ENCODE results near the gene NPRL2.

The NPRL2 gene

GRCh38 chr3:50304601-50305000 lies 46.0 kb downstream of the NPRL2 start:
- no peak for DNase-seq (ENCODE audit: low read depth)

- DNase-seq (ENCODE audit: low read depth) = no peak
Observed at GRCh38 chr3:50303013-50303815, 47.4 kb downstream of the NPRL2 start, which contains the start of gene HYAL1. Gene HYAL1, minus strand, starts transcription at chr3:50303574. Its CDS starts 618 bp downstream, at chr3:50302956.

DNA sequence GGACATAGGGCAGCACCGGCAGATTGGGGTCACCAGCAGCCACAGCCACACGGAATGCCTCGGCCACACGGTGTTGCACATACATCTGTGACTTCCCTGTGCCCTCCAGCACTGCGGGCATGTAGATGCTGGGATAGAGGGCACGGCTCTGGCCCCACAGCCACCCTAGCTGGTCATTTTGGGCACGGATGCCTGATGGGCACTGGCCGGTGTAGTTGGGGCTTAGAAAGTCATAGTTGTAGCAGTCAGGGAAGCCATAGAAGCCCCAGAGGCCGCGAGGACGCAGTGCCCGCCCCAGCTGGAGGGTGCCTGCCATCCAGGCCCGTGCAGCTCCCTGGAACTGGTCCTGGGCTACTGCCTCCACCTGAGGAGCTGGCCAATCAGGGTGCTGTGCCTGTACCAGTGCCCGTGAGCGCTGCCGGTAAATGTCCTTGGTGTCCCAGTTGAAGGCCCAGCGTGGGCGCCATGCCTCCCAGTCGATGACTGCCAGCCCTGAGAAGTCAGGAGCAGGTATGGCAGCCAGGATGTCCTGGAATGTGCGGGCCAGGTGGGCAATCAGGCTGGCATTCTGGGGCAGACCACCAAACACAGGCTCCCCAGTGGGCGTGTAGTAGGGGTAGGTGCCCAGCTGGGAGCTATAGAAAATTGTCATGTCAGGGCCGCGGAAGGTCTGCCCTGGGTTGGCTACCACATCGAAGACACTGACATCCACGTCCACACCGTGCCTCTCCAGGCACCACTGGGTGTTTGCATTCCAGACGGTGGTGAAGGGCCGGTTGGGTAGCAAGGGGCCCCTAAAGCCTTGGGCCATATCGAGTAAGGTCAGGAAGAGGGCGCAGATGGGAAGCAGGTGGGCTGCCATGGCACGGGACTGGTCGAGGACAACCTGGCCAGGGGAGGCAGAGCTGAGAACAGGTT lies 48.2 kb downstream of the NPRL2 start:
- no peak for DNase-seq (ENCODE audit: low read depth)

- DNase-seq (ENCODE audit: low read depth) = no peak
Observed at GRCh38 chr3:50300681-50301254, 49.8 kb downstream of the NPRL2 start.

DNA sequence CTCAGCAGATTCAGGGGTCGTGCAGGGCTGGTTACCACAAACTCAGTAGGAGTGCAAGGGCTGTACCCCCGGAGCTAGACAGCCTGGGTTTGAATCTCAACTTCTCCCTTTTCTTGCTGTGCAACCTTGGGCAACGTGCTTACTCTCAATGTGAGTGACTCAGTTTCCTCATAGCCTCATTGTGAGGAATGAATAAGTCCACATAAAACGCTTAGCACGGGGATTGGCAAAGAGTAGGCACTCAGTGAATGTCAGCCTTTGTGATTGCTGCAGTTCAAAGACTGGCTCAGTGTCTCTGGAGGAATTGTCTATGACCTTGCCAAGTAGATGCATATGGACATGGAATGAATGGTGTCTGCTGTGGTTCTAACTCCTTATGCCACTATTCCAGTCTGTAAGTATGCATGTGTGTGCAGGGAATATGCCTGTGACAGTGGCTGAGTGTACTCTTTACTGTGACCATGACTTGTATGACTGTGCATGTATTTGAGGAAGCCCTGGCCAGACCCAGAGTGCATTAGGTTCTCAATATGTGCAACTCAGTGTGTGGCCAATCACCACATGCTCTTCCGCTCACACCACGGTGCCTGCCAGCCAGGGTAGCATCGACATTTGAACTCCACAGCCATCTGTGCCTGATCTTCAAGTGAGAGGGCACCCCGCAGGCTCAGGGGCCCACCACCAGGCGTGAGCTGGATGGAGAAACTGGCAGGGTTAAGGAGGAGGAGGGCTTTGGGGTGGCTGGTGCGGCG lies 50.5 kb downstream of the NPRL2 start:
- no peak for DNase-seq (ENCODE audit: low read depth)

GRCh38 chr3:50299638-50299928 lies 51.0 kb downstream of the NPRL2 start:
- DNase-seq (ENCODE audit: low read depth) = no peak

- peak; percentile 98 for DNase-seq (ENCODE audit: low read depth)
Observed at GRCh38 chr3:50298836-50299637, 51.5 kb downstream of the NPRL2 start, which contains the start of the genes HYAL3 and NAA80. Gene HYAL3, minus strand, starts transcription at chr3:50299405. Its CDS starts 3,803 bp downstream, at chr3:50295602. Gene NAA80, minus strand, starts transcription at chr3:50299405. Its CDS starts 1,942 bp downstream, at chr3:50297463.

- no peak for DNase-seq (ENCODE audit: low read depth)
Observed at GRCh38 chr3:50297896-50298725, 52.5 kb downstream of the NPRL2 start.

- no peak for DNase-seq (ENCODE audit: low read depth)
Observed at GRCh38 chr3:50297384-50297775, 53.2 kb downstream of the NPRL2 start.
